Kidney (tissue), 14 donors: ENCODE measurements around the gene ST6GALNAC6. TPM values are rescaled to one million over a fixed set of nuclear protein-coding genes. Genes with fewer than 3 reads are reported as not detected.

ENCODE experiments used
- DNase-seq, 5 donors: peaks; one replicate each; pipeline ENCODE4 v3.0.0-alpha.2; 2013 to 2020
- FAIRE-seq: peaks from 2 replicates; lab custom pipeline; 2012; peaks lifted over from hg19 to GRCh38; lab: Jason Lieb, UNC
- H3K27ac ChIP-seq, 2 donors: one replicate each; pipeline ENCODE4 v1.7.0; 2013; ENCODE audit warnings: low read depth in 2 of 2, low read length in 2 of 2, inconsistent platforms in 1 of 2
- H3K27me3 ChIP-seq: one replicate; pipeline ENCODE4 v1.7.1; 2013; ENCODE audit warnings: low read length, inconsistent platforms; ENCODE audit not compliant: control insufficient read depth, insufficient read depth
- H3K36me3 ChIP-seq, 3 donors: one replicate each; pipeline versions ENCODE4 v1.7.0 to v1.7.1; 2013; ENCODE audit warnings: low read length in 3 of 3, control low read depth in 1 of 3, inconsistent platforms in 1 of 3; ENCODE audit not compliant: insufficient read depth in 3 of 3, control insufficient read depth in 2 of 3
- H3K4me1 ChIP-seq, 3 donors: one replicate each; pipeline versions ENCODE4 v1.7.0 to v1.7.1; 2013; ENCODE audit warnings: low read length in 3 of 3, inconsistent platforms in 1 of 3, low read depth in 1 of 3; ENCODE audit not compliant: control insufficient read depth in 2 of 3, insufficient read depth in 2 of 3
- H3K4me3 ChIP-seq, 3 donors: one replicate each; pipeline versions ENCODE4 v1.7.0 to v1.8.1; 2013; ENCODE audit warnings: low read length in 3 of 3, control low read depth in 1 of 3, inconsistent platforms in 1 of 3
- H3K9ac ChIP-seq, 3 donors: one replicate each; pipeline versions ENCODE4 v1.7.0 to v1.7.1; 2013; ENCODE audit warnings: low read length in 3 of 3, control low read depth in 1 of 3, inconsistent platforms in 1 of 3
- H3K9me3 ChIP-seq, 3 donors: one replicate each; pipeline versions ENCODE4 v1.7.0 to v1.7.1; 2013; ENCODE audit warnings: low read length in 3 of 3, control low read depth in 1 of 3, inconsistent platforms in 1 of 3; ENCODE audit not compliant: control insufficient read depth in 2 of 3, insufficient read depth in 1 of 3
- intact Hi-C: fragments of 100-400 bp; cut with DNase I; formaldehyde crosslinking; loops from one replicate; pipeline ENCODE4 v1.11.1; 2022
- polyA plus RNA-seq: library from polyadenylated mRNA; stranded (reverse); fragments of 350-450 nt; fragmentation: Illumina TruSeq; extraction: RNeasy Lipid Tissue Mini Kit (QIAGEN cat#74804); gene quantifications from one replicate; pipeline ENCODE4 v1.2.3, GENCODE V29; 2014; ENCODE audit warnings: low read depth, low replicate concordance; ENCODE audit not compliant: insufficient read depth
- total RNA-seq: library from RNA; stranded (reverse); fragmentation: NEBNext Ultra II Directional; extraction: Animal tissue kit (Norgen Biotek cat#: 25700); gene quantifications from one replicate; pipeline ENCODE4 v1.2.1, GENCODE V29; 2021
- TF ChIP-seq, protein P1 (sequence below): IDR thresholded peaks from 3 replicates; pipeline ENCODE4 v1.5.1; 2012; ENCODE audit warnings: mild to moderate bottlenecking, moderate library complexity, borderline replicate concordance; ENCODE audit not compliant: insufficient read depth; ENCODE audit errors: extremely low read depth
- donor health status: control.
- donor health status: control.
- donor health status: control.
- donor health status: control.
- donor health status: control.
- donor health status: DM: yes; HTN: yes; CAD: no.
- donor health status: Normal renal cell carcinoma (clear cell type).

Gene ST6GALNAC6
- total and polyA plus RNA-seq, 2 donors from 2014 or later: 74.6 to 75.0 TPM

DNA sequence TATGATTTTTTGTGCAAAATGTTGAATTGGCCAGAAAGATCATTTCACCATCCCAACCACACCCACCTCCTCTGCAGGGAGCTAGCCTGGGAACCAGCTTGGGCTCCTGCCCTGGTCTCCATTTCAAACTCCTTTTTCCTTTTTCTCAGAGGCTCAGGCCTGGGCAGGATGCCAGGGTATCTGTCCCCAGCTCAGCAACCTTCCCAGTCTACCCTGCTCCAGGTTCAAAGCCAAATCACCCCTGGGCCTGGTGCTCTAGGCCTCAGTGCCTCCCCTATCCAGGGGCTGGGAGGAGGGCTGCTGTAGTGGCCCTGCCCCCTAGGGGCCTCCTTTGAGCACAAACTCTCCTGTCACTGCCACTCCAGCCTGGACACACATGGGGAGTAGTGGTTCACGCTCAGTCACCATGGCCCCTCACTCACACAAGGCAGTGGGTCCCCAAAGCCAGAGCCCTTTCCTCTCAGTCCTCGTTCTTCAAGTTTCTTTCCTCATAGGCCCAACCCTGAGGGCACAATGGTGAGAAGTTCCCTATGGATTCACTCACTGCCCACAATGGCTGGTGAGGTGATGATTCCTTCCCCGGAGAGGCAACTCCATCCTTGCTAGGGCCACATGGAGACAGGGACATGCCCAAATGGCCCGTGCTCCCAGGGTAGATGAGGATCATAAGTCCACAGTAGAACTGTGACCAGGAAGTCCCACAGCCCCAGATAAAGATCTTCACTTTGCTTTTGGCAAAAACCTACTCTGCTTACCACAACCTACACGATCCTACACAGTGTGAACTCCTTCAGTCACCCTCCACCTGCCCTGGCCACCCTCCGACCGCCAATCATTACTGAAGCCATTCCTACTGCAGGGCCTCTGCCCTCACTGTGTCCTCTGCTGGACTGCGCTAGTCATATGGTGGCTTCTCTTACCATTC, 19.0 kb upstream of the ST6GALNAC6 start:
- H3K9ac ChIP-seq: no peak overlapping the region
- no peaks in the 10 kb centered on the region for H3K9me3 ChIP-seq
- intact Hi-C loops: no loop called here
- H3K27ac ChIP-seq: no peak overlapping the region
- FAIRE-seq (no peak), DNase-seq (peak in 1 of 5 donors; percentile 71)
- no peaks in the 10 kb centered on the region for H3K27me3 ChIP-seq
- H3K4me1 ChIP-seq: peaks cover 0 to 27% (median 0%) of the 10 kb centered on the region in 3 donors
- H3K4me3 ChIP-seq: no peak overlapping the region
- TF ChIP-seq, protein P1, sequence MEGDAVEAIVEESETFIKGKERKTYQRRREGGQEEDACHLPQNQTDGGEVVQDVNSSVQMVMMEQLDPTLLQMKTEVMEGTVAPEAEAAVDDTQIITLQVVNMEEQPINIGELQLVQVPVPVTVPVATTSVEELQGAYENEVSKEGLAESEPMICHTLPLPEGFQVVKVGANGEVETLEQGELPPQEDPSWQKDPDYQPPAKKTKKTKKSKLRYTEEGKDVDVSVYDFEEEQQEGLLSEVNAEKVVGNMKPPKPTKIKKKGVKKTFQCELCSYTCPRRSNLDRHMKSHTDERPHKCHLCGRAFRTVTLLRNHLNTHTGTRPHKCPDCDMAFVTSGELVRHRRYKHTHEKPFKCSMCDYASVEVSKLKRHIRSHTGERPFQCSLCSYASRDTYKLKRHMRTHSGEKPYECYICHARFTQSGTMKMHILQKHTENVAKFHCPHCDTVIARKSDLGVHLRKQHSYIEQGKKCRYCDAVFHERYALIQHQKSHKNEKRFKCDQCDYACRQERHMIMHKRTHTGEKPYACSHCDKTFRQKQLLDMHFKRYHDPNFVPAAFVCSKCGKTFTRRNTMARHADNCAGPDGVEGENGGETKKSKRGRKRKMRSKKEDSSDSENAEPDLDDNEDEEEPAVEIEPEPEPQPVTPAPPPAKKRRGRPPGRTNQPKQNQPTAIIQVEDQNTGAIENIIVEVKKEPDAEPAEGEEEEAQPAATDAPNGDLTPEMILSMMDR: no peak
- no peaks in the 10 kb centered on the region for H3K36me3 ChIP-seq

- H3K36me3 ChIP-seq: no peaks in the 10 kb centered on the region
- no peaks in the 10 kb centered on the region for H3K9me3 ChIP-seq
- H3K9ac ChIP-seq: peak overlapping the region in 1 of 3 donors; percentile 19
- H3K27ac ChIP-seq: no peak overlapping the region
- TF ChIP-seq, protein P1: no peak
- intact Hi-C loops: no loop called here
- FAIRE-seq: no peak
- H3K4me1 ChIP-seq: peaks cover 0 to 27% (median 0%) of the 10 kb centered on the region in 3 donors
- no peak overlapping the region for H3K4me3 ChIP-seq
- no peaks in the 10 kb centered on the region for H3K27me3 ChIP-seq
- peak in 1 of 5 donors; percentile 59 for DNase-seq
Measured at GRCh38 chr9:127917603-127918002, 18.2 kb upstream of the ST6GALNAC6 start.

- TF ChIP-seq, protein P1: no peak
- FAIRE-seq (no peak), DNase-seq (peak; percentile 94 to 98 (median 96))
- Histone ChIP-seq H3K27ac (peak within 1 kb of the TSS; percentile 48 to 71), H3K4me1 (peaks cover 0 to 25% (median 0%) of the 10 kb centered on the region in 3 donors), H3K27me3 (no peaks in the 10 kb centered on the region), H3K9me3 (no peaks in the 10 kb centered on the region), H3K9ac (peak within 1 kb of the TSS in 2 of 3 donors; percentile 71 to 79), H3K4me3 (peak within 1 kb of the TSS; percentile 57 to 78 (median 76)), H3K36me3 (no peaks in the 10 kb centered on the region)
- intact Hi-C loops: no loop called here
Measured at GRCh38 chr9:127916720-127917581, 17.5 kb upstream of the ST6GALNAC6 start, which contains the start of gene ST6GALNAC4. Gene ST6GALNAC4 (minus strand): TSS chr9:127917041. CDS start chr9:127916419, 622 bp downstream.
